OCI-LY1 (cell line): ENCODE data around the gene MRPS30.
A peak's percentile ranks its signal among the peaks of the same experiment; 100 is the strongest.

Experiments used
- H2AFZ ChIP-seq: fragments of 200-600 bp; sonication (generic), shearing (Covaris generic); 2 replicates; pipeline ENCODE4 v1.6.0; 2014; ENCODE audit warnings: antibody characterized with exemption, mild to moderate bottlenecking, low read length
- H3F3A ChIP-seq: fragments of 200-600 bp; sonication (generic), shearing (Covaris generic); 2 replicates; pipeline ENCODE4 v1.6.0; 2014; ENCODE audit warnings: mild to moderate bottlenecking, antibody characterized with exemption, low read length, moderate library complexity; ENCODE audit not compliant: insufficient read depth
- H3K27ac ChIP-seq: fragments of 200-600 bp; sonication (generic); 2 replicates; pipeline ENCODE4 v1.5.1; 2014; ENCODE audit warnings: low read length, mixed run types, mild to moderate bottlenecking, low read depth; ENCODE audit not compliant: poor library complexity, severe bottlenecking
- H3K27me3 ChIP-seq: fragments of 200-600 bp; sonication (generic); 2 replicates; pipeline ENCODE4 v1.6.0; 2014; ENCODE audit warnings: antibody characterized with exemption, mild to moderate bottlenecking, low read length, moderate library complexity; ENCODE audit not compliant: insufficient read depth
- H3K36me3 ChIP-seq: fragments of 200-600 bp; sonication (generic); 2 replicates; pipeline ENCODE4 v1.6.1; 2014; ENCODE audit warnings: mild to moderate bottlenecking, antibody characterized with exemption, low read length, moderate library complexity, mixed read lengths; ENCODE audit not compliant: insufficient read depth
- H3K4me1 ChIP-seq: fragments of 200-600 bp; sonication (generic); 2 replicates; pipeline ENCODE4 v1.5.1; 2014; ENCODE audit warnings: mild to moderate bottlenecking, low read length, moderate library complexity; ENCODE audit not compliant: insufficient read depth, severe bottlenecking
- H3K4me2 ChIP-seq: fragments of 200-600 bp; sonication (generic), shearing (Covaris generic); 2 replicates; pipeline ENCODE4 v1.6.1; 2014; ENCODE audit warnings: low read length
- H3K4me3 ChIP-seq: fragments of 200-600 bp; sonication (generic); 2 replicates; pipeline ENCODE4 v1.5.1; 2014; ENCODE audit warnings: low read length, low read depth, mild to moderate bottlenecking, mixed read lengths; ENCODE audit not compliant: poor library complexity, severe bottlenecking
- H3K79me2 ChIP-seq: fragments of 200-600 bp; shearing (Covaris generic); 2 replicates; pipeline ENCODE4 v1.6.1; 2016; ENCODE audit warnings: mixed run types, low read length, mixed read lengths; ENCODE audit not compliant: insufficient read depth
- H3K9ac ChIP-seq: fragments of 200-600 bp; sonication (generic), shearing (Covaris generic); 2 replicates; pipeline ENCODE4 v1.6.1; 2014; ENCODE audit warnings: mild to moderate bottlenecking, low read length, mixed read lengths
- H3K9me2 ChIP-seq: fragments of 200-600 bp; sonication (generic), shearing (Covaris generic); 2 replicates; pipeline ENCODE4 v1.6.1; 2014; ENCODE audit warnings: low read depth, mild to moderate bottlenecking, low read length, mixed read lengths
- H3K9me3 ChIP-seq: fragments of 200-600 bp; shearing (Covaris generic); 2 replicates; pipeline ENCODE4 v1.6.1; 2014; ENCODE audit warnings: low read length, mixed read lengths
- H4K20me1 ChIP-seq: fragments of 200-600 bp; sonication (generic), shearing (Covaris generic); 2 replicates; pipeline ENCODE4 v1.6.0; 2016; ENCODE audit warnings: mild to moderate bottlenecking, low read length; ENCODE audit not compliant: insufficient read depth
- EZH2 ChIP-seq: fragments of 200-600 bp; sonication (generic), shearing (Covaris generic); IDR thresholded peaks from 2 replicates; pipeline ENCODE4 v1.8.0; 2017; ENCODE audit warnings: borderline replicate concordance, mixed run types, mild to moderate bottlenecking, antibody characterized with exemption, low read length, moderate library complexity, mixed read lengths
- TF ChIP-seq, protein P1 (sequence below): fragments of 200-600 bp; sonication (generic), shearing (Covaris generic); IDR thresholded peaks from 2 replicates; pipeline ENCODE4 v1.5.1; 2017; ENCODE audit warnings: mild to moderate bottlenecking, antibody characterized with exemption, low read length, moderate library complexity, mixed read lengths

MRPS30 gene

DNA sequence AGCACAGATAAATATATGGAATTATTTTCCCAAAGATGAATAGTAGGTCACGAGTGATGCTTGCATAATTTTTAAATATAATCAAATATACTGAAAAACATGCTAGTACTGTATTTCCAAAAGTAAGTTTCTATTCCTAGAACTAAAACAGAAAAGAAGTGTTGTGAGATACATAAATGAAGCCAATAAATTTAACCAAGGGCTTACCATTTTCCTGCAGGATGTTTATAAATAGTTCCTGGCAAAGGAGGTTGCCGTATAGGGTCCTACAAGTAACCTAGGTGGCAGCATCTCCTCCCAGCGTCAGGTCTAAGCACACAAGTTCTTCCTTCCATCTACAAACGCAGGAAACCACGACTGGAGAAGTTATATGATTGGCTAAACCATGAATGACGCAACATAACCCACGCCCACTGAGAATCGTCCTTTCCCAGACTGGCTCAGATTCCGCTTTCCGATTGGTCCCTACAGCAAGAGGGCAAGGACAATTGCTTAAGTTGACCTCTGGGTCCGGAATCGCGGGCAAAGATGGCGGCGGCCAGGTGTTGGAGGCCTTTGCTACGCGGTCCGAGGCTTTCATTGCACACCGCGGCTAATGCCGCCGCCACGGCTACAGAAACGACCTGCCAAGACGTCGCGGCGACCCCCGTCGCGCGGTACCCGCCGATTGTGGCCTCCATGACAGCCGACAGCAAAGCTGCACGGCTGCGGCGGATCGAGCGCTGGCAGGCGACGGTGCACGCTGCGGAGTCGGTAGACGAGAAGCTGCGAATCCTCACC, at the start of gene MRPS30:
Gene MRPS30, plus strand, starts transcription at position 513 of the 780 bp plus-strand sequence. Its CDS starts 16 bp downstream, at position 529.
- no peaks in the 10 kb centered on the region for H3F3A ChIP-seq
- H4K20me1 ChIP-seq, result no peaks in the 10 kb centered on the region
- peak within 1 kb of the TSS; percentile 94 for H3K4me3 ChIP-seq
- peaks cover 38% of the 10 kb centered on the region for H3K79me2 ChIP-seq
- TF ChIP-seq, protein P1, sequence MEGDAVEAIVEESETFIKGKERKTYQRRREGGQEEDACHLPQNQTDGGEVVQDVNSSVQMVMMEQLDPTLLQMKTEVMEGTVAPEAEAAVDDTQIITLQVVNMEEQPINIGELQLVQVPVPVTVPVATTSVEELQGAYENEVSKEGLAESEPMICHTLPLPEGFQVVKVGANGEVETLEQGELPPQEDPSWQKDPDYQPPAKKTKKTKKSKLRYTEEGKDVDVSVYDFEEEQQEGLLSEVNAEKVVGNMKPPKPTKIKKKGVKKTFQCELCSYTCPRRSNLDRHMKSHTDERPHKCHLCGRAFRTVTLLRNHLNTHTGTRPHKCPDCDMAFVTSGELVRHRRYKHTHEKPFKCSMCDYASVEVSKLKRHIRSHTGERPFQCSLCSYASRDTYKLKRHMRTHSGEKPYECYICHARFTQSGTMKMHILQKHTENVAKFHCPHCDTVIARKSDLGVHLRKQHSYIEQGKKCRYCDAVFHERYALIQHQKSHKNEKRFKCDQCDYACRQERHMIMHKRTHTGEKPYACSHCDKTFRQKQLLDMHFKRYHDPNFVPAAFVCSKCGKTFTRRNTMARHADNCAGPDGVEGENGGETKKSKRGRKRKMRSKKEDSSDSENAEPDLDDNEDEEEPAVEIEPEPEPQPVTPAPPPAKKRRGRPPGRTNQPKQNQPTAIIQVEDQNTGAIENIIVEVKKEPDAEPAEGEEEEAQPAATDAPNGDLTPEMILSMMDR, result peak; percentile 56; the same call in 1 of the 2 replicates
- no peak for TF ChIP-seq EZH2
- H3K4me2 ChIP-seq, result peak within 1 kb of the TSS; percentile 78
- H3K36me3 ChIP-seq, result peaks cover 31% of the 10 kb centered on the region
- no peaks in the 10 kb centered on the region for H3K27me3 ChIP-seq
- no peaks in the 10 kb centered on the region for H3K9me3 ChIP-seq
- peak within 1 kb of the TSS; percentile 88 for H3K9ac ChIP-seq
- peaks cover 34% of the 10 kb centered on the region for H3K4me1 ChIP-seq
- H3K27ac ChIP-seq, result peak within 1 kb of the TSS; percentile 77
- H3K9me2 ChIP-seq, result no peaks in the 10 kb centered on the region
- H2AFZ ChIP-seq, result peak within 1 kb of the TSS; percentile 36

DNA sequence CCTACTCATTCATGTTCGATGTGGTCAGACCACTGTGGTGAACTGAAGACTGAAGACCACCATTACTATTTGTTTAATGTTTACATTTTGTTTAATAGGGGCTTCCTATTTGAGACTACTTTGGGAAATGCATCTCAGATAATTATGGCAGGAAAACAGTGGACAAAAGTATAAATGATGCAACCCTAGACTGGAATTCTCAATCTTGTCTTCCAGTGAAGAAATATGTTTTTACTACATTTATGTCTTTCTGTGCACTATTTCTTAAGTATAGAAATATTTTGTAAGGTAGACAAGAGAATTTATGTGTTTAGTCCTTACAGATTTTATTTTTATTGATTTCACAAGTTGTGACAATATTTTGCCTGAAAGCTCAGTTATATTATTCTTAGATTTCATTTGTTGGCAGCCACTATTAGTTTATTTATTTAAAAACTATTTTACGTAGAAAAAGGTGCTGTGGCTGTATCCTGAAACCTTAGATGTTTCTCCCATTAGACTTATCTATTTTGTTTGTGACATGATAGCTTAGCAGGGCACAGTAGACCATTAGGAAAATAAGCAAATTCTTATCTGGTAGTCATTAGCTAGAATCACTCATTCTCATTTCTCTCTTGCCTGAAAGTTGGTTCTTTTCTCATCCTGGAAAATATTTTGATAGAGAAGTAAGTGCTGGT, 39.4 kb upstream of the MRPS30 start:
- H3K36me3 ChIP-seq, result no peaks in the 10 kb centered on the region
- no peak overlapping the region for H3K9ac ChIP-seq
- H3K4me1 ChIP-seq, result no peaks in the 10 kb centered on the region

DNA sequence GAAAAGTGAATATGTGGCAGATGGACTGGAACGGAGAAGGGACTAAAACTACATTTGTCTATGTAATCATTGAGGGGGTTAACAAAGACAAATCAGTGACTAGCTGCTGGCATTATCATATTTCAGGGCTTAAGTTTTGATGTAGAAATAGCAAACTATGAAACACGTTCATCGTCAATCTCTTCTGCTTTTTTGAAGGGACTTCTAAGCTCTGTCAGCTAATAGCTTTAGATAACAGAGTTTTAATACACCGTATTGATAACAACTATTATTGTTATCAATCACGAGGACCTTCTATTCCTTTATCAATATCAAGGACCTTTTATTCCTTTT, 38.9 kb upstream of the MRPS30 start:
- Histone ChIP-seq H3K9ac (no peak overlapping the region), H3K36me3 (no peaks in the 10 kb centered on the region), H2AFZ (no peak overlapping the region), H3K4me1 (no peaks in the 10 kb centered on the region), H3K79me2 (no peaks in the 10 kb centered on the region), H4K20me1 (no peaks in the 10 kb centered on the region), H3F3A (no peaks in the 10 kb centered on the region), H3K4me3 (no peak overlapping the region), H3K4me2 (no peak overlapping the region), H3K9me2 (no peaks in the 10 kb centered on the region), H3K27ac (no peak overlapping the region), H3K9me3 (no peaks in the 10 kb centered on the region), H3K27me3 (peaks cover 3% of the 10 kb centered on the region; the same call in 1 of the 2 replicates)
- TF ChIP-seq, protein P1, result no peak
- TF ChIP-seq EZH2, result no peak

More for the DNA sequence above, 39.4 kb upstream of the MRPS30 start:
- Histone ChIP-seq H2AFZ (no peak overlapping the region), H3K27me3 (peaks cover 3% of the 10 kb centered on the region; the same call in 1 of the 2 replicates), H3K27ac (no peak overlapping the region), H4K20me1 (no peaks in the 10 kb centered on the region), H3K4me3 (no peak overlapping the region), H3K9me2 (no peaks in the 10 kb centered on the region), H3K4me2 (no peak overlapping the region), H3K9me3 (no peaks in the 10 kb centered on the region), H3K79me2 (no peaks in the 10 kb centered on the region), H3F3A (no peaks in the 10 kb centered on the region)
- TF ChIP-seq, protein P1, result no peak
- TF ChIP-seq EZH2, result no peak
